HG02642 (cell line): ENCODE measurements around the gene EXOSC3.
A peak's percentile ranks its signal among the peaks of the same experiment; 100 is the strongest.
"Not testable (repeated sequence)": the region's sequence is repeated elsewhere in the genome, so short reads cannot be mapped to it uniquely, and the experiment has no call there.

Source experiments
- ATAC-seq: cut with Tn5 transposase; IDR thresholded peaks from one replicate; pipeline ENCODE4 v1.9.1; 2021; ENCODE audit warnings: mild to moderate bottlenecking; ENCODE audit not compliant: unreplicated experiment, poor library complexity

Gene EXOSC3

DNA sequence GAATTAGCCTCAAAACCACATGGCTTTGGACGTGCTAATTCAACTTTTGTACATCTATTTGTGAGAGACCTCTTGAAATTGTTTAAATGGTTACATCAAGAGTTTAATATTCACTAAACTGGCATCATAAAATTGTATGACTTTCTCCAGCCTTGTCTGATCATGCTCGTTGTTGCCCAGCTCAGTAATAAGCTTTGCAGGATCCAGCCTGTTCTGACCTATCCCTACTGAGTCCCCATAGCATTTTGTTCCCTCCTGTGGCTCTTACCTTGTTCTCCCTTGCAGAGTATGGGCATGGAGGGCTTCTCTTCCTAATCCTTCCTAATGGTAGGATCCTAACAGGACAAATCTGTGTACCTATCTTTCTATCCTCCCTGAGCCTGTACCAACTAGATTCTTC is 6.3 kb downstream of the EXOSC3 start:
- ATAC-seq = no peak

GRCh38 chr9:37776328-37776727 is 8.5 kb downstream of the EXOSC3 start:
- no peak for ATAC-seq

- no peak for ATAC-seq
These were observed 9.5 kb downstream of the EXOSC3 start for GRCh38 chr9:37775216-37775919.

DNA sequence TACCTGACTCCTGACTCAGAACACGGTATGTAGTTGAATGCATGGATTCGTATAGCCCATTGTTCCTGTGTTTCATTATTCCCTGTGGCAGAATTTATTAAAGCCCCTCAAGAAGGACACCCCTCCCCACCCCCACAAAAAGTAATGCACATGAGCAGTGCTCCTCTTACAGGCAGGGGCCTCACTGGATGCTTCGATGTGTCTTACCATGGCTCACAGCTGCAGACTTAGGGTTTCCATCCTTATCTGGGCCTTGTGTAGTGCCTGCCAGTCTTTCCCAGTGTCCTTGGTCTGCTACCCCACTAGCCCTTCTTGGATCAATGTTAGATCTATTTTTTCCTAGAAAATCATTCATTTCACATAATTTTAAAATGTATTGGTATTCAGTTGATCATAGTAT is 14.9 kb downstream of the EXOSC3 start:
- ATAC-seq = no peak

DNA sequence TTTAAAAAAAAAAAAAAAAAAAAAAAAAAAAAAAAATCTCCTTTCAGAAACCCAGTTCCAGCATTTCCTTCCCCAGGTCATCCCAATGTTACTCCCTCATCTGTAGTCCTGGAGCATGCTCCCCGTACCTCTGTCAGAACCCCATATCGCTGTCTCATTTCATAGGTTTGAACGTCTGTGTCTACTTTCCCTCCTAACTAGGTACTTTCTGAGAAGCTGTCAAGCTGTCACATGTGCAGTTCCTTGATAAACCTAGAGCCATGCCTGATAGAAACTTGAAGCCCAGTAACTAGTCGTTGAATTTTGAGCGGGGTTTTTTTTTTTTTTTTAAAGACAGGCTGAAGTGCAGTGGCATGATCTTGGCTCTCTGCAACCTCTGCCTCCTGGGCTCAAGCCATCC is 15.6 kb downstream of the EXOSC3 start:
- no peak for ATAC-seq

GRCh38 chr9:37765263-37765662 is 19.6 kb downstream of the EXOSC3 start:
- not testable (repeated sequence) for ATAC-seq

- ATAC-seq = no peak
These were observed 23.4 kb downstream of the EXOSC3 start for GRCh38 chr9:37761511-37761910.

GRCh38 chr9:37760416-37761161 is 24.3 kb downstream of the EXOSC3 start:
- ATAC-seq = no peak

- ATAC-seq = no peak
These were observed 26.1 kb downstream of the EXOSC3 start for GRCh38 chr9:37758747-37759146.

DNA sequence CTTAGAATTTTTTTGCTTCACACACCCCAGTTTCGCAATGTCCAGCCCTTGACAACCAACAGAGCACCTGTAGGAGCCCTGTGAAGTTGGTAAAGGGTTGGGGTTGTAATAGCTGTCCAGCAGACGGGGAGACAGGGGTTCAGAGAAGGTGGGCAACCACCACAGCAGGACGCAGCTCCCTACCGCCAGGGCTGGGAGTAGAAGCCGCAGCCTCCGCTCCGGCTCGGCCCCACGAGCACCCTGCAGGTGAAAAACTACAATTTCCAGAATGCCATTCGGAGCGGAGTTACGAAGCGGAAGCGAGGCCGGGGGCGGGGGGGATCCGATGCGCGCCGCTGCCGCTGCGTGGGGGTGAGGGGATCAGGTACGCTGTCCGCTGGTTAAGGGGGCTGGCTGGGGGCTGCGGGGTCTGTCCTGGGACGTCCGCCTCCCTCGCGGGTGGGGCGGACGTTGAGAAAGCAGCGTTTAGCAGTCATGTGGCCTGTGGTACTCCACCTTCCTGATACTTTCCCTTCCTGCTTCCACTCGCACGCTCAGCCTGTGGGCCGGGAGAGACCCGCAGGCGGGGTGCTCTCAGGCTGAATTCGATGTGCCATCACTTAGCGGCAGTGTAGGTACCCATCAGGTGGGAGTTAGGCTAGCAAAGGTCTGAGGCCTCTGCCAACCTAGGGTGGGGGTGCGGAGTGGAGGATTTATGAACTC is 31.2 kb downstream of the EXOSC3 start, which contains the start of gene TRMT10B:
TRMT10B (plus strand) TSS at position 317 of the 702 bp plus-strand sequence. CDS start 8,127 bp downstream, outside the sequence.
- ATAC-seq = peak; percentile 94

GRCh38 chr9:37752642-37753488 is 32.0 kb downstream of the EXOSC3 start:
- no peak for ATAC-seq

- not testable (repeated sequence) for ATAC-seq
These were observed 32.8 kb downstream of the EXOSC3 start for GRCh38 chr9:37752112-37752511.

- ATAC-seq = not testable (repeated sequence)
These were observed 33.2 kb downstream of the EXOSC3 start for GRCh38 chr9:37751704-37752103.

DNA sequence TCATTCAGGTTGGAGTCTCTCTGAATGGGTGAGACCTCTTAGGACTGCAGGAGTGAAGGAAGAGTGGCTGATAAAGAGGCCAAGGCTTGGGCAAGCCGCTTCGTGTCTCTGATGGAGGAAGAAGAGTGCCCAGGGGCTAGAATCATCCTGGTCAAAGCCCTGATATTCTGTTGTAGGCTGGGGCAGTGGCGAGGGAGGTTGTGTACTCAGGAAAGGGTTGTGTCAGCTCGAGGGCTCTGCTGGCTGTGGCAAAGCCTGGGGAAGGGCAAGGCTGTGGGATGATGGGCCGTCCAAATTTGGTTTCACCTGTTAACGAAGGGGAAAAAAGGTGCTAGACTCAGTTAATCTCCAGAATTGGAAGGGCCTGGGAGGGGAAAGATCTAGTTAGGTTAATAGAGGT is 33.7 kb downstream of the EXOSC3 start:
- no peak for ATAC-seq

DNA sequence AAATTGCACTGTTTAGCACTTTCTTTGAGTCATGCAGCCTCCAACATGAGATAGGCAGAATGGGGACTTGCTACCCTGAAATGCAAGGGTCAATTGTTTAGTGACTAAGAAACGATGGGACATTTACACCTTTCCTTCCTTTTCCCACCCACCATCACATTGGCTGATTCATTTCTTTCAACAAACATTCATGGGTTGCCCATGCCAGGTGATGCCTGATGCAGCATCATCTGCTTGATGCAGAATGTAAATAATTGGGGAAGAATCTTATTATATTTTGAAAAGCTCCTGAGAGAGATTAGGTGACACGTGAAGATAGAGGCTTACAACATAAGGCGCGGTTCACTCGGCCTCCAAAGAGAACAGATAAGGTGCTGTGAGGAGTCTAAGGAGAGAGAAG is 35.7 kb downstream of the EXOSC3 start:
- no peak for ATAC-seq

DNA sequence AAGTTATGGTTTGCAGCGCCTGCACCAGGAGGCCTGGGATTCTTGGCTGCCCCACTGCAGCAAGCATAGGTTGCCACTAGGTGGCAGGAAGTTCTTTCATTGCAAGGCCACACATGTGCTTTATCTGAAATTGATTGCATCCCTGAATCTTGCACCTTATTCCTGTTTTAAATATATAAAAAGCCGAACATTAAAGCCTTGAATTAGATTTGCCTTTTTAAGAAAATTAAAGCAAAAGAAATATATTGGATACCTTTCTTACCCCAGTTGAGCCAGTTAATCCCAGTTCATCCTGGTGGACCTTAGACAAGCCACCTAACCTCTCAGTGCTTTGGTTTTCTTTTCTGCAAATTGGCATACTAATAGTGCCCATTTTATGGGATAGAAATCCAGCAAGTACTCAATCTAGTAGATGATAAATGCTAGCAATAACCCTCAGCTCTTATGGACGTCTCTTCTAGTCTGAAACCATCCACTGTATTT is 37.6 kb downstream of the EXOSC3 start:
- ATAC-seq = peak; percentile 71

DNA sequence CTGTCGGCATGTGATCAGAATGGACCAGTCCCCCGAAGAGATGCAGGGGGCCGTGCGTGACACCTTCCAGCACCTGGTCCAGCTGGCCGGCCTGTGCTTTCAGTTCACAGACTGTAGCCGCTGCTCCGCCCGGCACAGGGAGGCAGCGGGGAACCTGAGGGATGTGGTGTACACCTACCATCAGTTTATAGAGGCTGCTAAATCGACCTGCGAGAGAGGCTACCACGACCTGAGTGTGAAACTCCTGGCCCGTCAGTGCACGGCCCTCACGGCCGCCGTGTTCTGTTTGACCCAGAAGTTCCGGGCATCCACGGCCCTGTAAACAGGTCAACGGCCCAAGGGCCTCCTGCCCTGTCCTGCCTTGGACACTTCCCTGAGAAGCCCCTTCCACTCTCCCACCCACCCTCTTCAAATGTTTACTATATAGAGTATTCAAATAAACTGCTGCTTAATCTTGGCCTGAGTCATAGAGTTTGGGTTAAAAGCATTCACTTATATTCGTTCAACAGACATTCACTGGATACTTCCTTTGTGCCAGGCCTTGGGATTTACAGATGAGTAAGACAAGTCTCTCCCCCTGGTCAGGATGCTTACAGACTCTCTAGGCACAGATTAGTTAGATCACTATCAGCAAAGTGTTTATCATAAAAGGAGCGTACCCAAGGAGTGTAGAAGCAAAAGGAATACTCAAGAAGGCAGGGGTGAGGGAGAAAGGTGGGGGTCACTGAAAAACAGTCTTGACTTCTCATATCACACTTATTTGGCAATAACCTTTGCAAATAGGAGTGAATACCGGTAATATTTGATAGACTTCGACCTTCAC is 38.2 kb downstream of the EXOSC3 start:
- no peak for ATAC-seq

DNA sequence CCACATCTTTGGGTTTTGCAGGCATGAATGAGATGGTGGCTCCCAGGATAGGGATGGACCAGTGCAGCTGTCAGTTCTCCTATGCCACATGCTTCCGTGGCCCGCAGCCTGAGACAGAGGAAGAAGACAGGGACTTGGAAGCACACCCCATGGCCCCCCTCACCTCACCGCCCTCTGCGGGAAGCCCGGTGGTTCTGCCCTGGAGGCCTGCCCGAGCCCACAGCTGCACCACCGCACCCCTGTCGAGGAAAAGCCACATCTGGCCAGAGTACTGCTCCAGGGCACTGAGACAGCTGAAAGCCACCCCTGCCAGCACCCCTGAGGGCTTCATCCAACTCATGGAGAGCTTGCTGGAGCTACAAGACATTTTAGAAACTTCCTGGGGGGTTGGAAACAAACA is 38.9 kb downstream of the EXOSC3 start:
- ATAC-seq = no peak

- ATAC-seq = no peak
These were observed 44.1 kb downstream of the EXOSC3 start for GRCh38 chr9:37740631-37741328.
